SH-SY5Y (cell line): ENCODE results near the gene POMC.

ENCODE experiments used
- GATA2 ChIP-seq: IDR thresholded peaks from 2 replicates; pipeline ENCODE4 v1.6.1; 2011; ENCODE audit warnings: mild to moderate bottlenecking, low read depth, low read length
- GATA3 ChIP-seq: IDR thresholded peaks from 2 replicates; pipeline ENCODE4 v1.6.1; 2011; ENCODE audit warnings: low read depth, mild to moderate bottlenecking, low read length, moderate library complexity

Gene POMC

GRCh38 chr2:25168256-25169072 lies at the start of gene POMC:
Gene POMC (minus strand): TSS chr2:25168580. CDS start chr2:25164772, 3,808 bp downstream.
- no peak for TF ChIP-seq GATA3
- TF ChIP-seq GATA2 = no peak

GRCh38 chr2:25218100-25218499 lies 49.7 kb upstream of the POMC start:
- TF ChIP-seq GATA3 (no peak), GATA2 (no peak)

- TF ChIP-seq GATA2 (no peak), GATA3 (no peak)
These were observed 47.7 kb upstream of the POMC start for GRCh38 chr2:25215948-25216679.

GRCh38 chr2:25215232-25215631 lies 46.9 kb upstream of the POMC start:
- TF ChIP-seq GATA2 (no peak), GATA3 (no peak)

- TF ChIP-seq GATA3 (no peak), GATA2 (no peak)
These were observed 44.8 kb upstream of the POMC start for GRCh38 chr2:25213229-25213628.

- TF ChIP-seq GATA2 (no peak), GATA3 (no peak)
These were observed 38.7 kb upstream of the POMC start for GRCh38 chr2:25207078-25207545.

GRCh38 chr2:25204190-25204838 lies 35.9 kb upstream of the POMC start:
- TF ChIP-seq GATA2 (no peak), GATA3 (no peak)

- TF ChIP-seq GATA3 (no peak), GATA2 (no peak)
These were observed 33.9 kb upstream of the POMC start for GRCh38 chr2:25202275-25202674.

- TF ChIP-seq GATA2 (no peak), GATA3 (no peak)
These were observed 33.4 kb upstream of the POMC start for GRCh38 chr2:25201794-25202193.

- no peak for TF ChIP-seq GATA3
- no peak for TF ChIP-seq GATA2
These were observed 32.9 kb upstream of the POMC start for GRCh38 chr2:25201265-25201664.

- TF ChIP-seq GATA2 (no peak), GATA3 (no peak)
These were observed 30.2 kb upstream of the POMC start for GRCh38 chr2:25198576-25198975.

GRCh38 chr2:25198209-25198525 lies 29.8 kb upstream of the POMC start:
- no peak for TF ChIP-seq GATA3
- no peak for TF ChIP-seq GATA2

- TF ChIP-seq GATA2 = no peak
- no peak for TF ChIP-seq GATA3
These were observed 29.2 kb upstream of the POMC start for GRCh38 chr2:25197336-25198208.
